ENCODE measurements around the gene CFAP100.
A peak's percentile ranks its signal among the peaks of the same experiment; 100 is the strongest.

Gene CFAP100

GRCh38 chr3:126351771-126352475 is 42.8 kb upstream of the CFAP100 start:
- no peaks in the 10 kb centered on the region for H3K27me3 ChIP-seq (ENCODE audit: control insufficient read depth in 1 of 2, insufficient read depth in 2 of 2, low read length in 2 of 2)
- H3K27ac ChIP-seq (ENCODE audit: low read depth, low read length): no peak overlapping the region
- H3K9ac ChIP-seq (ENCODE audit: low read length): no peak overlapping the region
- no peak overlapping the region for H3K4me3 ChIP-seq (ENCODE audit: low read depth in 1 of 2, low read length in 2 of 2)
- H3K4me1 ChIP-seq (ENCODE audit: insufficient read depth, low read length): peaks cover 6% of the 10 kb centered on the region
- no peaks in the 10 kb centered on the region for H3K36me3 ChIP-seq (ENCODE audit: insufficient read depth, low read length)
- no peaks in the 10 kb centered on the region for H3K9me3 ChIP-seq (ENCODE audit: low read length)

GRCh38 chr3:126352476-126353454 is 41.9 kb upstream of the CFAP100 start:
- H3K9me3 ChIP-seq (ENCODE audit: low read length): no peaks in the 10 kb centered on the region
- H3K4me3 ChIP-seq (ENCODE audit: low read depth in 1 of 2, low read length in 2 of 2): no peak overlapping the region
- H3K27ac ChIP-seq (ENCODE audit: low read depth, low read length): no peak overlapping the region
- no peaks in the 10 kb centered on the region for H3K36me3 ChIP-seq (ENCODE audit: insufficient read depth, low read length)
- peaks cover 6% of the 10 kb centered on the region for H3K4me1 ChIP-seq (ENCODE audit: insufficient read depth, low read length)
- no peaks in the 10 kb centered on the region for H3K27me3 ChIP-seq (ENCODE audit: control insufficient read depth in 1 of 2, insufficient read depth in 2 of 2, low read length in 2 of 2)
- no peak overlapping the region for H3K9ac ChIP-seq (ENCODE audit: low read length)

DNA sequence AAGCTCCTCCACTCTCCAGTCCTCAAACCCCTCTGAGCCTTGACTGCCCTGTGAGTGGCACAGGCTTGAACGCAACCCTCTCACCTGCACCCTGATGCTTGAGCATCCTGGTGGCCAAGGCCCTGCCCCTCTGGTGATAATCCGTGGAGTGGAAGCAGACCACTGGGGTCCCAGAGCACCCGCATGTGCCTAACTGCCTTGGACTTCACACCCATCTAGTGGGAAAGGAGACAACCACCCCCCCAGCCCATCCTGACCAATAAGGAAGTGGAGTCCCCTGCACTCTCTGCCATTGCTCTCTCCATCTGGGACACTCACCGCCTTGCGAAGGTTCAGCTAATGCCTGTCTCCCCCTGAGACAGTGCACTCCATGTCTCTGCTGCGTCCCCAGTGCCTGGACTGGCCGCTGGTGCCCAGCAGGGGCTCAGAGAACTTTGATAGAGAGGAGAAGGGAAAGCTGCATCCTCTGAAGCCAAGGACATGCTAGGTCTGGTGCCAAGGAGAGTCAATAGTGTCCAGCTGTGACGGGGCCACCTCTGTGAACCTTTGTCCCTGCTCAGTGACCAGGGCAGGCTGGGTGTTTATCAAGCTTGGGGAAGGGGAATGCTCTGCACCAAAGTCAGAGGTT is 40.9 kb upstream of the CFAP100 start:
- no peak overlapping the region for H3K4me3 ChIP-seq (ENCODE audit: low read depth in 1 of 2, low read length in 2 of 2)
- H3K27me3 ChIP-seq (ENCODE audit: control insufficient read depth in 1 of 2, insufficient read depth in 2 of 2, low read length in 2 of 2): no peaks in the 10 kb centered on the region
- no peak overlapping the region for H3K9ac ChIP-seq (ENCODE audit: low read length)
- H3K27ac ChIP-seq (ENCODE audit: low read depth, low read length): no peak overlapping the region
- no peaks in the 10 kb centered on the region for H3K36me3 ChIP-seq (ENCODE audit: insufficient read depth, low read length)
- peaks cover 9% of the 10 kb centered on the region for H3K4me1 ChIP-seq (ENCODE audit: insufficient read depth, low read length)
- H3K9me3 ChIP-seq (ENCODE audit: low read length): no peaks in the 10 kb centered on the region

GRCh38 chr3:126354776-126355175 is 39.9 kb upstream of the CFAP100 start:
- Histone ChIP-seq H3K27ac (ENCODE audit: low read depth, low read length) (peak overlapping the region; percentile 86), H3K27me3 (ENCODE audit: control insufficient read depth in 1 of 2, insufficient read depth in 2 of 2, low read length in 2 of 2) (no peaks in the 10 kb centered on the region), H3K4me1 (ENCODE audit: insufficient read depth, low read length) (peaks cover 9% of the 10 kb centered on the region), H3K36me3 (ENCODE audit: insufficient read depth, low read length) (no peaks in the 10 kb centered on the region), H3K9ac (ENCODE audit: low read length) (no peak overlapping the region), H3K4me3 (ENCODE audit: low read depth in 1 of 2, low read length in 2 of 2) (no peak overlapping the region), H3K9me3 (ENCODE audit: low read length) (no peaks in the 10 kb centered on the region)

DNA sequence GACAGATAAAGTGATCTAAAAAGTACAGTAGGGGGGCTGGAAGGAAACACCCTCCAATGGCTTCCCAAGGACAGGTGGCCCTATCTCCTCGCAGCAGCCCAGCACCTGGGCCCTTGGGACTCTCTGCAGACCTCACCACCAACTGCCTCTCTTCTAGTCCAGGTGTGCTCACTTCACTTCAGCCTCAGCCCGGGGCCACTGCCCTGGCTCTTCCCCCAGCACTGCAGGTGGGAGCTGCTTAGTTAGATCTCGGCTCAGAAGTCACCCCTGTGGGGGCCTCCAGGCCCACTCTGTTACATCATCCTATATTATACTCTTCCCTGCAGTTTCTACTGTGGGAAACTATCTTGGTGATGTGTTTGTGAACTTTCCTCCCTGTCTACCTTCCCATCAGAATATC is 39.5 kb upstream of the CFAP100 start:
- Histone ChIP-seq H3K9ac (ENCODE audit: low read length) (peak overlapping the region; percentile 44), H3K9me3 (ENCODE audit: low read length) (no peaks in the 10 kb centered on the region), H3K27ac (ENCODE audit: low read depth, low read length) (peak overlapping the region; percentile 86), H3K36me3 (ENCODE audit: insufficient read depth, low read length) (no peaks in the 10 kb centered on the region), H3K27me3 (ENCODE audit: control insufficient read depth in 1 of 2, insufficient read depth in 2 of 2, low read length in 2 of 2) (no peaks in the 10 kb centered on the region), H3K4me1 (ENCODE audit: insufficient read depth, low read length) (peaks cover 9% of the 10 kb centered on the region), H3K4me3 (ENCODE audit: low read depth in 1 of 2, low read length in 2 of 2) (peak overlapping the region; percentile 66 to 81)

GRCh38 chr3:126355777-126356372 is 38.8 kb upstream of the CFAP100 start:
- Histone ChIP-seq H3K4me3 (ENCODE audit: low read depth in 1 of 2, low read length in 2 of 2) (peak overlapping the region; percentile 66 to 81), H3K9ac (ENCODE audit: low read length) (peak overlapping the region; percentile 87), H3K36me3 (ENCODE audit: insufficient read depth, low read length) (no peaks in the 10 kb centered on the region), H3K27ac (ENCODE audit: low read depth, low read length) (peak overlapping the region; percentile 86), H3K9me3 (ENCODE audit: low read length) (no peaks in the 10 kb centered on the region), H3K4me1 (ENCODE audit: insufficient read depth, low read length) (peaks cover 9% of the 10 kb centered on the region), H3K27me3 (ENCODE audit: control insufficient read depth in 1 of 2, insufficient read depth in 2 of 2, low read length in 2 of 2) (peaks cover 0 to 6% of the 10 kb centered on the region in 2 donors)

GRCh38 chr3:126356373-126357264 is 38.1 kb upstream of the CFAP100 start:
- H3K4me3 ChIP-seq (ENCODE audit: low read depth in 1 of 2, low read length in 2 of 2): peak overlapping the region; percentile 66 to 81
- H3K27ac ChIP-seq (ENCODE audit: low read depth, low read length): peak overlapping the region; percentile 86
- peak overlapping the region; percentile 87 for H3K9ac ChIP-seq (ENCODE audit: low read length)
- peaks cover 9% of the 10 kb centered on the region for H3K4me1 ChIP-seq (ENCODE audit: insufficient read depth, low read length)
- peaks cover 0 to 6% of the 10 kb centered on the region in 2 donors for H3K27me3 ChIP-seq (ENCODE audit: control insufficient read depth in 1 of 2, insufficient read depth in 2 of 2, low read length in 2 of 2)
- no peaks in the 10 kb centered on the region for H3K36me3 ChIP-seq (ENCODE audit: insufficient read depth, low read length)
- H3K9me3 ChIP-seq (ENCODE audit: low read length): no peaks in the 10 kb centered on the region

- no peaks in the 10 kb centered on the region for H3K36me3 ChIP-seq (ENCODE audit: insufficient read depth, low read length)
- peaks cover 9% of the 10 kb centered on the region for H3K4me1 ChIP-seq (ENCODE audit: insufficient read depth, low read length)
- peak within 1 kb of the TSS; percentile 80 to 81 for H3K4me3 ChIP-seq (ENCODE audit: low read depth in 1 of 2, low read length in 2 of 2)
- peak within 1 kb of the TSS; percentile 87 for H3K9ac ChIP-seq (ENCODE audit: low read length)
- H3K9me3 ChIP-seq (ENCODE audit: low read length): no peaks in the 10 kb centered on the region
- peak within 1 kb of the TSS; percentile 86 for H3K27ac ChIP-seq (ENCODE audit: low read depth, low read length)
- peaks cover 0 to 6% of the 10 kb centered on the region in 2 donors for H3K27me3 ChIP-seq (ENCODE audit: control insufficient read depth in 1 of 2, insufficient read depth in 2 of 2, low read length in 2 of 2)
Observed at GRCh38 chr3:126357295-126358037, 37.2 kb upstream of the CFAP100 start, which contains the start of gene KLF15. Gene KLF15, minus strand, starts transcription at chr3:126357408. Its CDS starts 4,486 bp downstream, at chr3:126352922.

DNA sequence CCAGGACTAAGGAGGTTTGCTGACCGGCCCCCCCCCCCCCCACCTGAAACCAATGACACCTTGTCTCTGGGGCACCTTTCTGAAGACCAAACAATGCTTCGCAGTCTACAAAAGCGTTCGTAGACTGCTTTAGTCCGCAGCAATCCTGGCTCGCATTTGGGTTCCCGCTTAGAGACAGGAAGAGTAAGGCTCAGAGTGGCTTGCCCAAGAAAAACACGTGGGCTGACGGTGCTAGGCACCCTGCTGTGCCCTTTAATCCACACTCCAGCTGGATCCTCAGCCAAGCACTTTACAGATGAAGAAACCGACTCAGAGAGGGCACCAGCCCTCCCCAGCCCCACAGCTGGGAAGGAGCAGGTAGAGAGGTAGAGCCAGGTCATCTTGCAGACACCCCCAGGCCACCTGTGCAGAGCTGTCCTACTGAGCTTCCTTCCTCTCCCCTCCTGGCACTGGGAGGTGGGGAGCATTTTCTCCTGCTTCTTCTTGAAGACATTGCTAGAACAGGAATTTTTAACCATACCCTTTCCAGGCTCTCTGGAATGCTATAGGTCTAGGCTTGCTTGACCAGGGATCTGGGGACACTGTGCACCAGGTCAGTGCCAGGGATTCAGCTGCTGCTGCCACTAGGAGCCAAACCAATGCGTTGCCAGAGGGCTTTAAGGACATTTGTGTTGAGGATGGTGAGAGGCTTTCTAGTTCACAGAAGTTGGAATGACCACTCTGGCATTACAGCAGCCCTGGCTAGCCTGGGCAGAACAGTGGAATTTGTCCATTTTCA is 36.5 kb upstream of the CFAP100 start:
- Histone ChIP-seq H3K27ac (ENCODE audit: low read depth, low read length) (no peak overlapping the region), H3K4me1 (ENCODE audit: insufficient read depth, low read length) (peaks cover 9% of the 10 kb centered on the region), H3K27me3 (ENCODE audit: control insufficient read depth in 1 of 2, insufficient read depth in 2 of 2, low read length in 2 of 2) (peaks cover 0 to 6% of the 10 kb centered on the region in 2 donors), H3K36me3 (ENCODE audit: insufficient read depth, low read length) (no peaks in the 10 kb centered on the region), H3K4me3 (ENCODE audit: low read depth in 1 of 2, low read length in 2 of 2) (peak overlapping the region; percentile 76 to 80), H3K9me3 (ENCODE audit: low read length) (no peaks in the 10 kb centered on the region), H3K9ac (ENCODE audit: low read length) (no peak overlapping the region)

Data from muscle layer of colon (tissue), 2 donors.